Panc1 (cell line): ENCODE data around the gene DLG2. TPM values are rescaled to one million over a fixed set of nuclear protein-coding genes. Genes with fewer than 3 reads are reported as not detected.

Experiments used
- ATAC-seq: fragments of 200-7000 bp; cut with Tn5 transposase; 2 replicates; pipeline ENCODE4 v1.9.1; 2020; ENCODE audit warnings: mild to moderate bottlenecking, moderate library complexity
- BruUV-seq: library from RNA; stranded (reverse); fragments of 400-500 nt; replicated peaks from 2 replicates; lab custom pipeline; 2021; lab: Mats Ljungman, UMichigan
- CTCF ChIA-PET: fragments of 300-600 bp; sonication (Branson Sonifier 250); formaldehyde crosslinking; loops from one replicate; lab custom pipeline; 2022; ENCODE audit warnings: antibody characterized with exemption; lab: Charles Lee
- POLR2A ChIA-PET: fragments of 300-600 bp; sonication (Branson Sonifier 250); formaldehyde crosslinking; loops from one replicate; lab custom pipeline; 2022; ENCODE audit warnings: antibody characterized with exemption; lab: Charles Lee
- DNase-seq: peaks from one replicate; pipeline ENCODE4 v3.0.0-alpha.2; 2010; ENCODE audit warnings: low read depth, low spot score
- H3K27ac ChIP-seq: 2 replicates; pipeline ENCODE4 v1.5.1; 2011; ENCODE audit warnings: mild to moderate bottlenecking, low read length, inconsistent platforms
- H3K27me3 ChIP-seq: fragments of 200-500 bp; sonication (Bioruptor generic); 2 replicates; pipeline ENCODE4 v1.6.0; 2014; ENCODE audit warnings: low read length, inconsistent platforms; ENCODE audit not compliant: control insufficient read depth, insufficient read depth
- H3K36me3 ChIP-seq: fragments of 200-500 bp; sonication (Bioruptor generic); 2 replicates; pipeline ENCODE4 v1.5.1; 2014; ENCODE audit warnings: inconsistent platforms, mild to moderate bottlenecking, low read length, moderate library complexity; ENCODE audit not compliant: control insufficient read depth, insufficient read depth
- H3K4me1 ChIP-seq: 2 replicates; pipeline ENCODE4 v1.5.1; 2011; ENCODE audit warnings: inconsistent platforms, mild to moderate bottlenecking, low read length, moderate library complexity; ENCODE audit not compliant: control insufficient read depth, insufficient read depth
- H3K4me3 ChIP-seq, 2 experiments: 2 replicates each; pipeline ENCODE4 v1.5.1; 2011 to 2012; ENCODE audit warnings: low read depth in 2 of 2, low read length in 2 of 2, mild to moderate bottlenecking in 2 of 2, inconsistent platforms in 1 of 2, moderate library complexity in 1 of 2
- H3K9me3 ChIP-seq: fragments of 200-500 bp; sonication (Bioruptor generic); 2 replicates; pipeline ENCODE4 v1.5.1; 2014; ENCODE audit warnings: low read depth, mild to moderate bottlenecking, inconsistent platforms, low read length, moderate library complexity; ENCODE audit not compliant: control insufficient read depth, insufficient read depth
- POLR2AphosphoS5 ChIP-seq: IDR thresholded peaks from 2 replicates; pipeline ENCODE4 v1.6.1; 2012; ENCODE audit warnings: mild to moderate bottlenecking, low read depth, low read length, moderate library complexity
- SIN3A ChIP-seq: IDR thresholded peaks from 2 replicates; pipeline ENCODE4 v1.6.1; 2012; ENCODE audit warnings: low read depth, mild to moderate bottlenecking, low read length, moderate library complexity, borderline replicate concordance; ENCODE audit not compliant: insufficient read depth
- TCF7L2 ChIP-seq: IDR thresholded peaks from 2 replicates; pipeline ENCODE4 v1.6.1; 2011; ENCODE audit warnings: mild to moderate bottlenecking, low read depth, low read length, inconsistent platforms
- in situ Hi-C: cut with HindIII; loops from 2 replicates; pipeline ENCODE4 v1.10.0; 2016; ENCODE audit warnings: low sequenced_read_pairs, low pct_unique_long_range_greater_than_20kb
- intact Hi-C: fragments of 100-400 bp; cut with micrococcal nuclease; formaldehyde crosslinking; loops from one replicate; pipeline ENCODE4 v1.10.0; 2022; ENCODE audit not compliant: unreplicated experiment
- total RNA-seq: library from RNA; stranded (reverse); gene quantifications from one replicate; pipeline ENCODE4 v1.2.1, GENCODE V29; 2021; ENCODE audit not compliant: unreplicated experiment
- TF ChIP-seq, protein P1 (sequence below): fragments of 450-650 bp; IDR thresholded peaks from 2 replicates; pipeline ENCODE4 v1.5.1; 2017; ENCODE audit warnings: mild to moderate bottlenecking
- TF ChIP-seq, protein P2 (sequence below), 2 experiments: IDR thresholded peaks; 2 replicates each; pipeline ENCODE4 v1.6.1; 2011 to 2012; ENCODE audit warnings: low read depth in 2 of 2, control low read depth in 1 of 2, low read length in 1 of 2, mild to moderate bottlenecking in 1 of 2, moderate library complexity in 1 of 2; ENCODE audit not compliant: insufficient read depth in 1 of 2

The DLG2 gene
- total RNA-seq, 1 experiment from 2014 or later, result 4.2 TPM

DNA sequence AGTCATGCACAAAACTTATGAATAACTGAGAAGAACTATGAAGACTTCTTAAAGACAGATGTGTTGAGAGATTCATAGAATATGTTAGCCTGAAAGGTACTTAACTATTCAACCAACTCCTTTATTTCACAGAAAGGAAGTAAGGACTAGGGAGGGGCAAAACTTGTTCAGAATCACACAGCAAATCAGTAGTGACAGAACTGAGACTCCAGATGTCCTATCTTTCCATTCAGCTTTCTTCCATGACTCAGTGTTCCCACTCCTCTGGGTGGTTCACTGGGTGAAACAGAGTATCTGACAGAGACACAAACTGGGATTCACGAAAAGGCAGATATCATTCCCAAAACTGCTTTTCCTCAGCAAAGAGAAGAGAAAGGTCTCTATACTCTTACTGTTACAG is 1053.3 kb downstream of the DLG2 start:
- intact Hi-C loops (no loop called here), in situ Hi-C loops (no loop called here)
- BruUV-seq, result no TSS peak
- POLR2A ChIA-PET, result no interaction called here
- H3K27me3 ChIP-seq, result no peaks in the 10 kb centered on the region; the same call in 1 of the 2 replicates
- no peaks in the 10 kb centered on the region for H3K36me3 ChIP-seq
- no peaks in the 10 kb centered on the region for H3K9me3 ChIP-seq
- DNase-seq (no peak), ATAC-seq (no peak)
- no peak overlapping the region for H3K27ac ChIP-seq
- TF ChIP-seq POLR2AphosphoS5, result no peak
- TF ChIP-seq TCF7L2, result no peak
- TF ChIP-seq, protein P1, sequence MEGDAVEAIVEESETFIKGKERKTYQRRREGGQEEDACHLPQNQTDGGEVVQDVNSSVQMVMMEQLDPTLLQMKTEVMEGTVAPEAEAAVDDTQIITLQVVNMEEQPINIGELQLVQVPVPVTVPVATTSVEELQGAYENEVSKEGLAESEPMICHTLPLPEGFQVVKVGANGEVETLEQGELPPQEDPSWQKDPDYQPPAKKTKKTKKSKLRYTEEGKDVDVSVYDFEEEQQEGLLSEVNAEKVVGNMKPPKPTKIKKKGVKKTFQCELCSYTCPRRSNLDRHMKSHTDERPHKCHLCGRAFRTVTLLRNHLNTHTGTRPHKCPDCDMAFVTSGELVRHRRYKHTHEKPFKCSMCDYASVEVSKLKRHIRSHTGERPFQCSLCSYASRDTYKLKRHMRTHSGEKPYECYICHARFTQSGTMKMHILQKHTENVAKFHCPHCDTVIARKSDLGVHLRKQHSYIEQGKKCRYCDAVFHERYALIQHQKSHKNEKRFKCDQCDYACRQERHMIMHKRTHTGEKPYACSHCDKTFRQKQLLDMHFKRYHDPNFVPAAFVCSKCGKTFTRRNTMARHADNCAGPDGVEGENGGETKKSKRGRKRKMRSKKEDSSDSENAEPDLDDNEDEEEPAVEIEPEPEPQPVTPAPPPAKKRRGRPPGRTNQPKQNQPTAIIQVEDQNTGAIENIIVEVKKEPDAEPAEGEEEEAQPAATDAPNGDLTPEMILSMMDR, result no peak
- TF ChIP-seq, protein P2, sequence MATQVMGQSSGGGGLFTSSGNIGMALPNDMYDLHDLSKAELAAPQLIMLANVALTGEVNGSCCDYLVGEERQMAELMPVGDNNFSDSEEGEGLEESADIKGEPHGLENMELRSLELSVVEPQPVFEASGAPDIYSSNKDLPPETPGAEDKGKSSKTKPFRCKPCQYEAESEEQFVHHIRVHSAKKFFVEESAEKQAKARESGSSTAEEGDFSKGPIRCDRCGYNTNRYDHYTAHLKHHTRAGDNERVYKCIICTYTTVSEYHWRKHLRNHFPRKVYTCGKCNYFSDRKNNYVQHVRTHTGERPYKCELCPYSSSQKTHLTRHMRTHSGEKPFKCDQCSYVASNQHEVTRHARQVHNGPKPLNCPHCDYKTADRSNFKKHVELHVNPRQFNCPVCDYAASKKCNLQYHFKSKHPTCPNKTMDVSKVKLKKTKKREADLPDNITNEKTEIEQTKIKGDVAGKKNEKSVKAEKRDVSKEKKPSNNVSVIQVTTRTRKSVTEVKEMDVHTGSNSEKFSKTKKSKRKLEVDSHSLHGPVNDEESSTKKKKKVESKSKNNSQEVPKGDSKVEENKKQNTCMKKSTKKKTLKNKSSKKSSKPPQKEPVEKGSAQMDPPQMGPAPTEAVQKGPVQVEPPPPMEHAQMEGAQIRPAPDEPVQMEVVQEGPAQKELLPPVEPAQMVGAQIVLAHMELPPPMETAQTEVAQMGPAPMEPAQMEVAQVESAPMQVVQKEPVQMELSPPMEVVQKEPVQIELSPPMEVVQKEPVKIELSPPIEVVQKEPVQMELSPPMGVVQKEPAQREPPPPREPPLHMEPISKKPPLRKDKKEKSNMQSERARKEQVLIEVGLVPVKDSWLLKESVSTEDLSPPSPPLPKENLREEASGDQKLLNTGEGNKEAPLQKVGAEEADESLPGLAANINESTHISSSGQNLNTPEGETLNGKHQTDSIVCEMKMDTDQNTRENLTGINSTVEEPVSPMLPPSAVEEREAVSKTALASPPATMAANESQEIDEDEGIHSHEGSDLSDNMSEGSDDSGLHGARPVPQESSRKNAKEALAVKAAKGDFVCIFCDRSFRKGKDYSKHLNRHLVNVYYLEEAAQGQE (IDR thresholded peaks at IDR 0.05; ENCODE audit: insufficient read depth in 1 of 2, low read depth in 2 of 2, low read length in 1 of 2), result no peak
- no peak for TF ChIP-seq SIN3A
- no peak overlapping the region for H3K4me3 ChIP-seq
- CTCF ChIA-PET, result no interaction called here
- H3K4me1 ChIP-seq, result no peaks in the 10 kb centered on the region

DNA sequence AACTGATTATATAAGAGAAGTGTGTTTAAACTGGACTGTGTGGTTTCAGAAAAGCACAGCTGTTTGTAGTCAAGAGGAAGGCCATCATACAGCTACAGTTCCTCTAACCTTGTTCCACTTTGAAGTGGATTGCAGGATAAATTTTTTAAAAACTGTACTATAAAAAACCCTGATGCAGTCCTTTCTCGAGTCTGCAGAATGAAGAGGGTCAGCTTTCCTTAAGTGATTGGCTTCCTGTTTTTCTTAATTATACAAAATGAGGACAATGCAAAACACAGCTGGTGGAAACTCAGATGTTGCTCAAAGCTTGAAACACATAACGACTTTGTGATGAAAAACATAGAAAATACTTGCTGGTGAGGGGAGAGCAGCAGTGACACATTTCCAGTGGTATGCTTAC is 1060.5 kb downstream of the DLG2 start:
- in situ Hi-C loops, result no loop called here
- Histone ChIP-seq H3K27me3 (no peaks in the 10 kb centered on the region), H3K36me3 (no peaks in the 10 kb centered on the region), H3K27ac (no peak overlapping the region), H3K4me3 (no peak overlapping the region), H3K9me3 (no peaks in the 10 kb centered on the region), H3K4me1 (no peaks in the 10 kb centered on the region)
- POLR2A ChIA-PET, result no interaction called here
- TF ChIP-seq, protein P2 (IDR thresholded peaks at IDR 0.05; ENCODE audit: insufficient read depth in 1 of 2, low read depth in 2 of 2, low read length in 1 of 2), result no peak
- no peak for TF ChIP-seq POLR2AphosphoS5
- TF ChIP-seq, protein P1, result no peak
- TF ChIP-seq SIN3A, result no peak
- TF ChIP-seq TCF7L2, result no peak
- intact Hi-C loops, result no loop called here
- ATAC-seq, result no peak
- BruUV-seq, result no TSS peak
- no peak for DNase-seq
- CTCF ChIA-PET, result interaction anchor here (0.6 to 1.2 kb wide), 3 partner anchors 9 to 858 kb away, joined by 3 to 5 read pairs (median 4); no protein-coding TSS in a partner anchor
